GM23338 (cell line): ENCODE measurements around the gene CLEC18C. TPM values are rescaled to one million over a fixed set of nuclear protein-coding genes. Genes with fewer than 3 reads are reported as not detected.
"Not testable (repeated sequence)": the region's sequence is repeated elsewhere in the genome, so short reads cannot be mapped to it uniquely, and the experiment has no call there.

Source experiments
- ATAC-seq: fragments of 200-7000 bp; cut with Tn5 transposase; 3 replicates; pipeline ENCODE4 v1.9.1; 2020
- DNase-seq: peaks from one replicate; pipeline ENCODE4 v3.0.0-alpha.2; 2015; ENCODE audit warnings: low spot score
- H2AFZ ChIP-seq: fragments of 200-600 bp; sonication (generic); 2 replicates; pipeline ENCODE4 v1.8.0; 2016; ENCODE audit warnings: antibody characterized with exemption, mild to moderate bottlenecking, moderate library complexity
- H3F3A ChIP-seq: fragments of 200-600 bp; sonication (generic); replicated peaks from 2 replicates; pipeline ENCODE4 v1.8.0; 2017; ENCODE audit warnings: antibody characterized with exemption, mixed run types, low read depth
- H3K27ac ChIP-seq: fragments of 200-600 bp; sonication (generic); 2 replicates; pipeline ENCODE4 v1.6.1; 2016; ENCODE audit warnings: low read depth
- H3K27me3 ChIP-seq: fragments of 200-600 bp; sonication (generic); 2 replicates; pipeline ENCODE4 v1.8.0; 2016; ENCODE audit warnings: mild to moderate bottlenecking, mixed run types, moderate library complexity; ENCODE audit not compliant: insufficient read depth
- H3K36me3 ChIP-seq: fragments of 200-600 bp; sonication (generic); 2 replicates; pipeline ENCODE4 v1.8.0; 2016; ENCODE audit warnings: mild to moderate bottlenecking; ENCODE audit not compliant: insufficient read depth
- H3K4me1 ChIP-seq: fragments of 200-600 bp; sonication (generic); 2 replicates; pipeline ENCODE4 v1.8.0; 2016; ENCODE audit warnings: mild to moderate bottlenecking, moderate library complexity; ENCODE audit not compliant: insufficient read depth
- H3K4me2 ChIP-seq: fragments of 200-600 bp; sonication (generic); 2 replicates; pipeline ENCODE4 v1.7.1; 2017; ENCODE audit warnings: mixed run types
- H3K4me3 ChIP-seq: fragments of 200-600 bp; sonication (generic); 2 replicates; pipeline ENCODE4 v1.6.1; 2016; ENCODE audit warnings: mixed run types
- H3K79me2 ChIP-seq: fragments of 200-600 bp; sonication (generic); replicated peaks from 2 replicates; pipeline ENCODE4 v1.8.0; 2017; ENCODE audit warnings: mild to moderate bottlenecking; ENCODE audit not compliant: insufficient read depth
- H3K9me2 ChIP-seq: fragments of 200-600 bp; sonication (generic); 2 replicates; pipeline ENCODE4 v1.8.0; 2017; ENCODE audit not compliant: insufficient read depth
- H4K20me1 ChIP-seq: fragments of 200-600 bp; sonication (generic); replicated peaks from 2 replicates; pipeline ENCODE4 v1.8.0; 2017; ENCODE audit warnings: mild to moderate bottlenecking; ENCODE audit not compliant: insufficient read depth
- H3K27ac Mint-ChIP-seq: 2 replicates; pipeline ENCODE4 v1.8.0; 2020; ENCODE audit warnings: inconsistent platforms, mild to moderate bottlenecking, moderate library complexity, mixed read lengths
- H3K27me3 Mint-ChIP-seq: 3 replicates; pipeline ENCODE4 v1.8.0; 2022; ENCODE audit warnings: low read depth, mild to moderate bottlenecking, moderate library complexity, mixed read lengths, inconsistent platforms; ENCODE audit not compliant: insufficient read depth, poor library complexity
- H3K36me3 Mint-ChIP-seq: 3 replicates; pipeline ENCODE4 v1.8.0; 2021; ENCODE audit warnings: low read depth, mild to moderate bottlenecking, inconsistent platforms, moderate library complexity, mixed read lengths
- H3K4me1 Mint-ChIP-seq: 3 replicates; pipeline ENCODE4 v1.8.0; 2020; ENCODE audit warnings: mild to moderate bottlenecking, inconsistent platforms, mixed read lengths
- H3K4me3 Mint-ChIP-seq: 3 replicates; pipeline ENCODE4 v1.8.0; 2021; ENCODE audit warnings: moderate library complexity, mild to moderate bottlenecking, inconsistent platforms, mixed read lengths
- H3K9me3 Mint-ChIP-seq: 3 replicates; pipeline ENCODE4 v1.8.0; 2020; ENCODE audit warnings: moderate library complexity, mild to moderate bottlenecking, inconsistent platforms, mixed read lengths
- polyA plus RNA-seq: library from polyadenylated mRNA; unstranded; fragments of >200 nt; fragmentation: Nextera tagmentation; extraction: Ambion mirVana; gene quantifications from 2 replicates; pipeline ENCODE4 v1.2.1, GENCODE V29; 2016
- small RNA-seq: library from RNA; depleted of rRNA; stranded (forward); fragments of <200 nt; gene quantifications from one replicate; pipeline ENCODE3, GENCODE V24; 2014; ENCODE audit warnings: low replicate concordance
- total RNA-seq: library from RNA; depleted of rRNA; stranded (reverse); fragments of >200 nt; shearing (Covaris generic); gene quantifications from 2 replicates; pipeline ENCODE4 v1.2.3, GENCODE V29; 2014; rRNA removed

Gene CLEC18C
- total and polyA plus RNA-seq, 2 experiments from 2014 or later, result 0.06 TPM; not detected in 1

DNA sequence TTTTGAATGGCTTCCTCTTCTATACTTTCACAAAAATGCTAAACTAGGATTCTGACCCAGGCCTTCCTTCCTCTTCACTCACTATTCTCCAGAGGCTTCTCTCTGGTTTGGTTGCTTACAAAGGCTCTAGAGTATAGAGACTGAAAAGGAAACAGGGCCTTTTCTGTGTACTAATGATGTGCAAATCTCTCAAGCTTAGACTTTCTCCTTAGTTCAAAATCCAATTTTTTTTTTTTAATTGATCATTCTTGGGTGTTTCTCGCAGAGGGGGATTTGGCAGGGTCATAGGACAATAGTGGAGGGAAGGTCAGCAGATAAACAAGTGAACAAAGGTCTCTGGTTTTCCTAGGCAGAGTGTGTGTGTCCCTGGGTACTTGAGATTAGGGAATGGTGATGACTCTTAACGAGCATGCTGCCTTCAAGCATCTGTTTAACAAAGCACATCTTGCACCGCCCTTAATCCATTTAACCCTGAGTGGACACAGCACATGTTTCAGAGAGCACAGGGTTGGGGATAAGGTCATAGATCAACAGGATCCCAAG, 50.5 kb downstream of the CLEC18C start:
- H3K27me3 Mint-ChIP-seq, H3K27ac Mint-ChIP-seq, H3K27ac ChIP-seq, H3K4me1 Mint-ChIP-seq, H3K4me3 Mint-ChIP-seq, H3K4me2 ChIP-seq, H3K79me2 ChIP-seq, H3K9me3 Mint-ChIP-seq, H3F3A ChIP-seq, H3K4me3 ChIP-seq, H3K9me2 ChIP-seq, DNase-seq, H3K4me1 ChIP-seq, H3K27me3 ChIP-seq, ATAC-seq, H4K20me1 ChIP-seq, H2AFZ ChIP-seq: not testable (repeated sequence)
- peaks cover 17% of the 10 kb centered on the region; the same call in 1 of the 2 replicates for H3K36me3 ChIP-seq
- H3K36me3 Mint-ChIP-seq, result peaks cover 52% of the 10 kb centered on the region; the same call in 2 of the 3 replicates

DNA sequence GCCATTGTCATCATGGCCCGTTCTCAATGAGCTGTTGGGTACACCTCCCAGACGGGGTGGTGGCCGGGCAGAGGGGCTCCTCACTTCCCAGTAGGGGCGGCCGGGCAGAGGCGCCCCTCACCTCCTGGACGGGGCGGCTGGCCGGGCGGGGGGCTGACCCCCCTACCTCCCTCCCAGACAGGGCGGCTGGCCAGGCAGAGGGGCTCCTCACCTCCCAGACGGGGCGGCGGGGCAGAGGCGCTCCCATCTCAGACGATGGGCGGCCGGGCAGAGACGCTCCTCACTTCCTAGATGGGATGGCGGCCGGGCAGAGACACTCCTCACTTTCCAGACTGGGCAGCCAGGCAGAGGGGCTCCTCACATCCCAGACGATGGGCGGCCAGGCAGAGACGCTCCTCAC, 51.1 kb downstream of the CLEC18C start:
- H3K79me2 ChIP-seq, H3K27me3 Mint-ChIP-seq, H4K20me1 ChIP-seq, H3F3A ChIP-seq, H3K27ac Mint-ChIP-seq, H3K4me2 ChIP-seq, H3K9me2 ChIP-seq, DNase-seq, H3K9me3 Mint-ChIP-seq, H3K4me1 Mint-ChIP-seq, ATAC-seq, H3K4me3 Mint-ChIP-seq, H3K27me3 ChIP-seq, H3K4me3 ChIP-seq, H3K27ac ChIP-seq, H3K4me1 ChIP-seq, H2AFZ ChIP-seq: not testable (repeated sequence)
- peaks cover 22% of the 10 kb centered on the region; the same call in 1 of the 2 replicates for H3K36me3 ChIP-seq
- H3K36me3 Mint-ChIP-seq, result peaks cover 48% of the 10 kb centered on the region; the same call in 2 of the 3 replicates

DNA sequence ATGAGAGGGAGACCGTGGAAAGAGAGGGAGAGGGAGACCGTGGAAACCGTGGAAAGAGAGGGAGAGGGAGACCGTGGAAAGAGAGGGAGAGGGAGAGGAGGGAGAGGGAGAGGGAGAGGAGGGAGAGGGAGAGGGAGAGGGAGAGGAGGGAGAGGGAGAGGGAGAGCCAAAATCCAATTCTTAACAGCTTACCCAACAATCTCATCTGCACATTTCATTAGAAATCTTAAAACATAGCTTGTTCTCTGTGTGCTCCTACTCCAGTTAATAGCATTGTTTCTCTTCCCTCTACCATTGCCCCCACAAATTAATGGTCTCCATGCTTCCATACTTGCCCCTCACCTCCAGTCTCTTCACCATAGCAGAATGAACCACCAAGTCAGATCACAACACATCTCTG, 51.8 kb downstream of the CLEC18C start:
- H3K36me3 ChIP-seq, result peaks cover 22% of the 10 kb centered on the region; the same call in 1 of the 2 replicates
- not testable (repeated sequence) for H3K4me3 ChIP-seq, H2AFZ ChIP-seq, H3K9me3 Mint-ChIP-seq, H3K9me2 ChIP-seq, H3K27ac Mint-ChIP-seq, H3K27ac ChIP-seq, DNase-seq, H3K4me3 Mint-ChIP-seq, H4K20me1 ChIP-seq, H3K27me3 Mint-ChIP-seq, H3K4me1 ChIP-seq, H3K27me3 ChIP-seq, H3F3A ChIP-seq, H3K79me2 ChIP-seq, H3K4me2 ChIP-seq, ATAC-seq, H3K4me1 Mint-ChIP-seq
- peaks cover 44% of the 10 kb centered on the region; the same call in 2 of the 3 replicates for H3K36me3 Mint-ChIP-seq

DNA sequence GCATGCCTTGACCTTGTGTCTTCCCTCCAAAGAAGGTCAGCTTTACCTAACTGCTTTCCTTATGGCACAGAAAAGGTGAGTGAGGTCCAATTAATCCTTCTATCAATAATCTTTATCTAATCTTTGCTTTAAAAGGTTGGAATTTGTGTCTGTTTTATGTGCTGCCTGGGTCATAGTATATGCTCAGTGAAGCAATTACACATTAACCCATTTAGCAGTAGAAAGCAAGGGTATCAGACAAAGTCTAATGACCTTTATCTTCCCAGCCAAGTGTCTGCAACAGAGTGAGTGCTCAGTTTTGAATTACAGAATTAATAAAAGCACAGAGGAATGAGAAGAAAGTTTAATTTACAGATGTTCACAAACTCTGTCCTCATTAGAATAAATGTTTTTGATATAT, 52.4 kb downstream of the CLEC18C start:
- not testable (repeated sequence) for H3K4me3 Mint-ChIP-seq, ATAC-seq, H3K4me3 ChIP-seq, H2AFZ ChIP-seq, H3K27ac ChIP-seq, H3K27ac Mint-ChIP-seq, DNase-seq, H3K9me3 Mint-ChIP-seq, H4K20me1 ChIP-seq, H3K79me2 ChIP-seq, H3K9me2 ChIP-seq, H3K27me3 Mint-ChIP-seq, H3K4me2 ChIP-seq, H3K4me1 ChIP-seq, H3K27me3 ChIP-seq, H3K4me1 Mint-ChIP-seq, H3F3A ChIP-seq
- peaks cover 47% of the 10 kb centered on the region; the same call in 2 of the 3 replicates for H3K36me3 Mint-ChIP-seq
- H3K36me3 ChIP-seq, result peaks cover 22% of the 10 kb centered on the region; the same call in 1 of the 2 replicates

DNA sequence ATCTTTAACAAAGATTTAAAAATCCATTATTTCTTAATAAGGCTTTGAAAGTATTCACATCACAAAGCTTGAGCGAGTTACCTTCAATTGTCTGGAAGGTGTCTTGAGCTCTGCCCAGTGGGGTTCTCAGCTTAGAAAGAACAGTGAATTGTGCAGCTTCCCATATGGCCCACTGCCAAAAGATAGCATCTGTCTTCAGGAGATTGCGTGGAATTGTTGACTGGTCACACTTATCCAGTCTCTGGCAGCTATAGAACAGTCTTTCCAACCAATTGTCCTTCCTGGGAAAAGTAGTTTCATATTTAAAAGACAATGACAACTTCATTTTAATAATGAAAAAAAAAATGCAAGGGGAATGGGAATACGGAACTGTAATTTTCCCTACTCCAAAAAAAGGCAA, 58.2 kb downstream of the CLEC18C start:
- not testable (repeated sequence) for H3K27ac ChIP-seq, H3F3A ChIP-seq, H3K27me3 Mint-ChIP-seq, H3K4me3 ChIP-seq, H3K27ac Mint-ChIP-seq, H4K20me1 ChIP-seq, DNase-seq, H3K9me3 Mint-ChIP-seq, ATAC-seq, H3K4me1 Mint-ChIP-seq, H3K9me2 ChIP-seq, H3K4me1 ChIP-seq, H3K4me2 ChIP-seq, H3K79me2 ChIP-seq, H2AFZ ChIP-seq, H3K4me3 Mint-ChIP-seq, H3K27me3 ChIP-seq
- H3K36me3 ChIP-seq, result peaks cover 21% of the 10 kb centered on the region
- H3K36me3 Mint-ChIP-seq, result peaks cover 45% of the 10 kb centered on the region; the same call in 2 of the 3 replicates

Small RNA genes lying within 50 kb of the gene (small RNA-seq; reads per million reads assigned to genes)
- not detected for gene AC009060.2

Other genes starting within 250 kb of the CLEC18C start
- 0.16 and 0.90 TPM in 2 replicates for gene CLEC18A, start 222.5 kb upstream of the CLEC18C start, total RNA-seq
- 0.13 and 0.23 TPM in 2 replicates for gene CLEC18A, start 222.5 kb upstream of the CLEC18C start, polyA plus RNA-seq
- gene PDPR, start 59.5 kb upstream of the CLEC18C start, total RNA-seq, result 35.7 and 38.2 TPM in 2 replicates
- 7.8 and 8.3 TPM in 2 replicates for gene PDPR, start 59.5 kb upstream of the CLEC18C start, polyA plus RNA-seq
- 27.8 and 28.2 TPM in 2 replicates for gene EXOSC6, start 78.2 kb downstream of the CLEC18C start, total RNA-seq
- 13.7 and 14.4 TPM in 2 replicates for gene EXOSC6, start 78.2 kb downstream of the CLEC18C start, polyA plus RNA-seq
- 263 and 292 TPM in 2 replicates for gene AARS1, start 115.7 kb downstream of the CLEC18C start, total RNA-seq
- gene AARS1, start 115.7 kb downstream of the CLEC18C start, polyA plus RNA-seq, result 97.5 and 105 TPM in 2 replicates
- gene DDX19B, start 125.4 kb downstream of the CLEC18C start, total RNA-seq, result 45.8 and 55.2 TPM in 2 replicates
- gene DDX19B, start 125.4 kb downstream of the CLEC18C start, polyA plus RNA-seq, result 38.8 and 42.2 TPM in 2 replicates
- gene DDX19A, start 173.1 kb downstream of the CLEC18C start, total RNA-seq, result 58.0 and 67.3 TPM in 2 replicates
- gene DDX19A, start 173.1 kb downstream of the CLEC18C start, polyA plus RNA-seq, result 22.2 and 24.1 TPM in 2 replicates